Colonic mucosa (tissue), 4 donors: ENCODE results near the gene FAM217A. TPM values are rescaled to one million over a fixed set of nuclear protein-coding genes. Genes with fewer than 3 reads are reported as not detected.

ENCODE experiments used
- DNase-seq: peaks from one replicate; pipeline ENCODE4 v3.0.0-alpha.2; 2020
- H3K27ac ChIP-seq: fragments of 200-600 bp; one replicate; pipeline ENCODE4 v1.8.0; 2021
- H3K27me3 ChIP-seq: fragments of 200-600 bp; one replicate; pipeline ENCODE4 v1.8.0; 2021
- H3K36me3 ChIP-seq: fragments of 200-600 bp; one replicate; pipeline ENCODE4 v1.8.0; 2021
- H3K4me1 ChIP-seq: fragments of 200-600 bp; one replicate; pipeline ENCODE4 v1.8.0; 2021; ENCODE audit warnings: mild to moderate bottlenecking
- H3K4me3 ChIP-seq: fragments of 200-600 bp; one replicate; pipeline ENCODE4 v1.8.0; 2021
- H3K9ac ChIP-seq, 2 donors: one replicate each; pipeline ENCODE4 v1.7.0; 2013; ENCODE audit warnings: control low read depth in 2 of 2, low read depth in 2 of 2, low read length in 2 of 2
- H3K9me3 ChIP-seq: fragments of 200-600 bp; one replicate; pipeline ENCODE4 v1.8.0; 2021
- CTCF ChIP-seq: fragments of 200-600 bp; IDR thresholded peaks from one replicate; pipeline ENCODE4 v1.8.0; 2022; ENCODE audit warnings: antibody characterized with exemption, mild to moderate bottlenecking
- intact Hi-C: fragments of 100-400 bp; cut with DNase I; formaldehyde crosslinking; loops from one replicate; pipeline ENCODE4 v1.14.1; 2022
- total RNA-seq, 2 donors: library from RNA; stranded (reverse); fragmentation: NEBNext Ultra II Directional in 1 of 2; extraction: Animal tissue kit (Norgen Biotek cat#: 25700) in 1 of 2; gene quantifications; one replicate each; pipeline ENCODE4 v1.2.1, GENCODE V29; 2021
- donor health status: healthy.
- donor health status: DM: no; HTN: no; CAD: no.
- donor health status: DM: no; HTN: no; CAD: no.

The FAM217A gene
- total RNA-seq, 2 donors from 2014 or later, result not detected

- Histone ChIP-seq H3K4me3 (no peak overlapping the region), H3K27me3 (no peaks in the 10 kb centered on the region)
- no peak for DNase-seq
These were observed 5.8 kb upstream of the FAM217A start for GRCh38 chr6:4084444-4085331.

GRCh38 chr6:4074478-4075235 is 4.3 kb downstream of the FAM217A start:
- no peak for TF ChIP-seq CTCF
- no peaks in the 10 kb centered on the region for H3K4me1 ChIP-seq
- H3K27ac ChIP-seq, result no peak overlapping the region
- H3K9ac ChIP-seq, result no peak overlapping the region
- no peaks in the 10 kb centered on the region for H3K36me3 ChIP-seq
- H3K9me3 ChIP-seq, result no peaks in the 10 kb centered on the region
- intact Hi-C loops, result no loop called here
- no peak overlapping the region for H3K4me3 ChIP-seq
- no peaks in the 10 kb centered on the region for H3K27me3 ChIP-seq
- DNase-seq, result peak; percentile 27

More at GRCh38 chr6:4084444-4085331, 5.8 kb upstream of the FAM217A start:
- intact Hi-C loops, result no loop called here
- Histone ChIP-seq H3K27ac (no peak overlapping the region), H3K36me3 (no peaks in the 10 kb centered on the region), H3K9me3 (no peaks in the 10 kb centered on the region), H3K9ac (no peak overlapping the region), H3K4me1 (no peaks in the 10 kb centered on the region)
- TF ChIP-seq CTCF, result no peak

- no peaks in the 10 kb centered on the region for H3K9me3 ChIP-seq
- no peaks in the 10 kb centered on the region for H3K36me3 ChIP-seq
- no peak overlapping the region for H3K9ac ChIP-seq
- no peak overlapping the region for H3K27ac ChIP-seq
- no peak for DNase-seq
- intact Hi-C loops, result no loop called here
- H3K4me1 ChIP-seq, result no peaks in the 10 kb centered on the region
- no peak overlapping the region for H3K4me3 ChIP-seq
- no peak for TF ChIP-seq CTCF
- H3K27me3 ChIP-seq, result no peaks in the 10 kb centered on the region
These were observed 7.6 kb downstream of the FAM217A start for GRCh38 chr6:4071330-4071729.

GRCh38 chr6:4069199-4069598 is 9.7 kb downstream of the FAM217A start:
- no peak overlapping the region for H3K9ac ChIP-seq
- no peak for DNase-seq
- H3K27ac ChIP-seq, result no peak overlapping the region
- TF ChIP-seq CTCF, result no peak
- intact Hi-C loops, result no loop called here
- no peaks in the 10 kb centered on the region for H3K4me1 ChIP-seq
- H3K4me3 ChIP-seq, result no peak overlapping the region
- no peaks in the 10 kb centered on the region for H3K27me3 ChIP-seq
- H3K36me3 ChIP-seq, result no peaks in the 10 kb centered on the region
- no peaks in the 10 kb centered on the region for H3K9me3 ChIP-seq

- H3K9ac ChIP-seq, result no peak overlapping the region
- H3K9me3 ChIP-seq, result no peaks in the 10 kb centered on the region
- H3K36me3 ChIP-seq, result no peaks in the 10 kb centered on the region
- no peak overlapping the region for H3K4me3 ChIP-seq
- no peaks in the 10 kb centered on the region for H3K4me1 ChIP-seq
- H3K27ac ChIP-seq, result peak overlapping the region; percentile 46
- DNase-seq, result no peak
- no peak for TF ChIP-seq CTCF
- intact Hi-C loops, result no loop called here
- H3K27me3 ChIP-seq, result no peaks in the 10 kb centered on the region
These were observed 11.3 kb downstream of the FAM217A start for GRCh38 chr6:4067673-4068072.
